Measurements from ENCODE around the gene ENTPD6.
"Not testable (repeated sequence)": the region's sequence is repeated elsewhere in the genome, so short reads cannot be mapped to it uniquely, and the experiment has no call there.

The ENTPD6 gene

GRCh38 chr20:25195014-25195961 is at the start of gene ENTPD6:
Gene ENTPD6, plus strand, starts transcription at chr20:25195712. Its CDS starts 10,825 bp downstream, at chr20:25206537.
- peak; percentile 28 for DNase-seq (ENCODE audit: low read depth)

GRCh38 chr20:25146976-25147375 is 48.5 kb upstream of the ENTPD6 start:
- no peak for DNase-seq (ENCODE audit: low read depth)

GRCh38 chr20:25147716-25148115 is 47.8 kb upstream of the ENTPD6 start:
- DNase-seq (ENCODE audit: low read depth), result no peak

GRCh38 chr20:25148181-25148981 is 47.1 kb upstream of the ENTPD6 start:
- DNase-seq (ENCODE audit: low read depth), result no peak

- DNase-seq (ENCODE audit: low read depth), result no peak
Observed at GRCh38 chr20:25148982-25149846, 46.3 kb upstream of the ENTPD6 start.

GRCh38 chr20:25150016-25150415 is 45.5 kb upstream of the ENTPD6 start:
- no peak for DNase-seq (ENCODE audit: low read depth)

GRCh38 chr20:25158043-25158442 is 37.5 kb upstream of the ENTPD6 start:
- no peak for DNase-seq (ENCODE audit: low read depth)

GRCh38 chr20:25160467-25160866 is 35.0 kb upstream of the ENTPD6 start:
- DNase-seq (ENCODE audit: low read depth), result no peak

- DNase-seq (ENCODE audit: low read depth), result no peak
Observed at GRCh38 chr20:25160897-25161296, 34.6 kb upstream of the ENTPD6 start.

GRCh38 chr20:25165128-25165527 is 30.4 kb upstream of the ENTPD6 start:
- DNase-seq (ENCODE audit: low read depth), result no peak

GRCh38 chr20:25166105-25166782 is 29.3 kb upstream of the ENTPD6 start:
- DNase-seq (ENCODE audit: low read depth), result not testable (repeated sequence)

- no peak for DNase-seq (ENCODE audit: low read depth)
Observed at GRCh38 chr20:25173321-25173720, 22.2 kb upstream of the ENTPD6 start.

GRCh38 chr20:25173886-25174308 is 21.6 kb upstream of the ENTPD6 start:
- DNase-seq (ENCODE audit: low read depth), result no peak

- DNase-seq (ENCODE audit: low read depth), result no peak
Observed at GRCh38 chr20:25176184-25176583, 19.3 kb upstream of the ENTPD6 start.

GRCh38 chr20:25177890-25178321 is 17.6 kb upstream of the ENTPD6 start:
- DNase-seq (ENCODE audit: low read depth), result no peak

- DNase-seq (ENCODE audit: low read depth), result peak; percentile 57
Observed at GRCh38 chr20:25178563-25179438, 16.7 kb upstream of the ENTPD6 start.

- no peak for DNase-seq (ENCODE audit: low read depth)
Observed at GRCh38 chr20:25179439-25180089, 15.9 kb upstream of the ENTPD6 start.

GRCh38 chr20:25184391-25184790 is 11.1 kb upstream of the ENTPD6 start:
- DNase-seq (ENCODE audit: low read depth), result not testable (repeated sequence)

- DNase-seq (ENCODE audit: low read depth), result no peak
Observed at GRCh38 chr20:25187220-25187619, 8.3 kb upstream of the ENTPD6 start.

- DNase-seq (ENCODE audit: low read depth), result no peak
Observed at GRCh38 chr20:25187635-25188034, 7.9 kb upstream of the ENTPD6 start.

All from GM04503 (cell line).